ENCODE measurements around the gene PARS2. TPM values are rescaled to one million over a fixed set of nuclear protein-coding genes. Genes with fewer than 3 reads are reported as not detected.

Gene PARS2
- total and polyA plus RNA-seq, 2 of the 4 experiments (the other 2 are of a cell fraction), result 3.4 to 6.3 TPM

DNA sequence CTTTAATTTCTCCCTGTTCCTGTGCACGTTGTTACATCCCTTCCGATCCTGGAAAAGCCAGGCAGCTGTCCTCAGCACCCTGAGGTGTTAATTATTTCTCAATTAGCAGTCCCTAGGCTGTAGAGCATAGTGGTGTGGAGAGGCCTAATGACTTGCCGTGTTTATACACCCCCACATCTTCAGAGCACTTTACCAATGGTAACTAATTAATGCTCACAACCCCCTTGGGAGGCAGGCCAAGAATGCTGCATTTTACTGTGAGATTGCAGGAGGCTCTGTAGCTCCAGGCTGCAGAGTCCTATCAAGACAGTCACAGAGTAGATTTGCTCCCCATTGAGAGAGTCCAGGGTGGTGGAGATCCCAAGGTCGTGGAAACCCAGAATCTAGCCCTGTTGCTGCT, 2.4 kb upstream of the PARS2 start:
- Histone ChIP-seq H3K36me3 (ENCODE audit: control insufficient read depth, insufficient read depth, low read length) (no peaks in the 10 kb centered on the region), H3K9ac (ENCODE audit: low read depth, low read length) (no peak overlapping the region), H3K4me1 (ENCODE audit: control insufficient read depth, insufficient read depth, low read length) (no peaks in the 10 kb centered on the region), H2AK9ac (replicated peaks; ENCODE audit: low read depth, low read length, poor library complexity) (no peak overlapping the region), H3K18ac (ENCODE audit: low read depth, low read length) (no peak overlapping the region), H4K8ac (ENCODE audit: low read depth in 2 of 2, low read length in 2 of 2) (no peak overlapping the region), H3K56ac (ENCODE audit: extremely low read depth, insufficient read depth, low read length) (no peak overlapping the region), H3K9me3 (ENCODE audit: control insufficient read depth, insufficient read depth, low read length) (no peaks in the 10 kb centered on the region), H4K20me1 (ENCODE audit: insufficient read depth, low read length) (no peaks in the 10 kb centered on the region; the same call in 1 of the 2 replicates), H3K27ac (ENCODE audit: insufficient read depth, low read length) (no peak overlapping the region), H4K5ac (ENCODE audit: low read depth, low read length) (no peak overlapping the region), H2BK15ac (ENCODE audit: low read depth, low read length) (no peak overlapping the region), H2AFZ (replicated peaks; ENCODE audit: low read length, poor library complexity) (no peak overlapping the region), H3K4me3 (ENCODE audit: insufficient read depth, low read depth, low read length) (no peak overlapping the region), H3K4me2 (ENCODE audit: low read depth, low read length) (no peak overlapping the region), H3K79me1 (ENCODE audit: low read depth in 1 of 2, low read length in 2 of 2) (peaks cover 18 to 23% of the 10 kb centered on the region in 2 experiments), H2BK20ac (ENCODE audit: low read depth, low read length) (no peak overlapping the region), H3K4ac (ENCODE audit: low read depth, low read length) (no peak overlapping the region), H3K9me1 (ENCODE audit: insufficient read depth, low read length) (no peaks in the 10 kb centered on the region), H3K14ac (replicated peaks; ENCODE audit: low read depth, low read length) (no peak overlapping the region), H2BK120ac (ENCODE audit: low read depth, low read length) (no peak overlapping the region), H3K27me3 (ENCODE audit: control insufficient read depth, insufficient read depth, low read length) (peaks cover 4% of the 10 kb centered on the region; the same call in 1 of the 2 replicates), H3K23ac (ENCODE audit: low read depth, low read length) (no peak overlapping the region), H2BK5ac (ENCODE audit: low read depth, low read length, poor library complexity, severe bottlenecking) (no peak overlapping the region), H4K91ac (ENCODE audit: insufficient read depth, low read depth, low read length) (no peak overlapping the region), H2AK5ac (ENCODE audit: low read depth, low read length) (no peak overlapping the region)
- in situ Hi-C loops (cut with MboI; ENCODE audit: low sequenced_read_pairs) (no loop called here), intact Hi-C loops (cut with micrococcal nuclease) (no loop called here), dilution Hi-C loops (cut with HindIII; ENCODE audit: low sequenced_read_pairs, unreplicated experiment) (no loop called here)
- WGBS, 2 experiments (ENCODE audit: extremely low coverage in 2 of 2, insufficient read length in 1 of 2), result no CpG with 5 or more reads among the region's 4 CpGs
- TF ChIP-seq RFX5 (IDR thresholded peaks at IDR 0.05; ENCODE audit: low read depth, low read length) (no peak), CEBPB (IDR thresholded peaks at IDR 0.05; ENCODE audit: low read depth, low read length) (no peak), CHD1 (IDR thresholded peaks at IDR 0.05; ENCODE audit: low read depth, low read length) (no peak), NFE2L2 (IDR thresholded peaks at IDR 0.05; ENCODE audit: low read depth, low read length) (no peak), MAZ (IDR thresholded peaks at IDR 0.05; ENCODE audit: borderline replicate concordance, low read depth, low read length) (no peak), FOS (IDR thresholded peaks at IDR 0.05; ENCODE audit: low read depth, low read length) (no peak), SMC3 (IDR thresholded peaks at IDR 0.05; ENCODE audit: low read depth, low read length) (no peak), MAFK (IDR thresholded peaks at IDR 0.05; ENCODE audit: low read depth, low read length) (no peak), BHLHE40 (IDR thresholded peaks at IDR 0.05; ENCODE audit: low read depth, low read length) (no peak), POLR2A (IDR thresholded peaks at IDR 0.05; ENCODE audit: low read depth, low read length) (no peak), USF2 (IDR thresholded peaks at IDR 0.05; ENCODE audit: low read depth, low read length) (no peak)
- TF ChIP-seq, protein P1, sequence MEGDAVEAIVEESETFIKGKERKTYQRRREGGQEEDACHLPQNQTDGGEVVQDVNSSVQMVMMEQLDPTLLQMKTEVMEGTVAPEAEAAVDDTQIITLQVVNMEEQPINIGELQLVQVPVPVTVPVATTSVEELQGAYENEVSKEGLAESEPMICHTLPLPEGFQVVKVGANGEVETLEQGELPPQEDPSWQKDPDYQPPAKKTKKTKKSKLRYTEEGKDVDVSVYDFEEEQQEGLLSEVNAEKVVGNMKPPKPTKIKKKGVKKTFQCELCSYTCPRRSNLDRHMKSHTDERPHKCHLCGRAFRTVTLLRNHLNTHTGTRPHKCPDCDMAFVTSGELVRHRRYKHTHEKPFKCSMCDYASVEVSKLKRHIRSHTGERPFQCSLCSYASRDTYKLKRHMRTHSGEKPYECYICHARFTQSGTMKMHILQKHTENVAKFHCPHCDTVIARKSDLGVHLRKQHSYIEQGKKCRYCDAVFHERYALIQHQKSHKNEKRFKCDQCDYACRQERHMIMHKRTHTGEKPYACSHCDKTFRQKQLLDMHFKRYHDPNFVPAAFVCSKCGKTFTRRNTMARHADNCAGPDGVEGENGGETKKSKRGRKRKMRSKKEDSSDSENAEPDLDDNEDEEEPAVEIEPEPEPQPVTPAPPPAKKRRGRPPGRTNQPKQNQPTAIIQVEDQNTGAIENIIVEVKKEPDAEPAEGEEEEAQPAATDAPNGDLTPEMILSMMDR (conservative IDR thresholded peaks at IDR 0.05; ENCODE audit: low read depth, low read length), result no peak
- CTCF ChIA-PET, result no interaction called here
- DNase-seq, result no peak
- POLR2A ChIA-PET (ENCODE audit: unreplicated experiment), result no interaction called here
- no peak for ATAC-seq (ENCODE audit: low read depth)
- BruUV-seq (replicated peaks), result no TSS peak
